HCT116 (cell line): ENCODE data around the gene KHNYN. TPM values are rescaled to one million over a fixed set of nuclear protein-coding genes. Genes with fewer than 3 reads are reported as not detected.

ENCODE experiments used
- ATAC-seq: fragments of 200-7000 bp; cut with Tn5 transposase; 2 replicates; pipeline ENCODE4 v1.9.1; 2020; ENCODE audit warnings: mild to moderate bottlenecking, moderate library complexity
- BruUV-seq: library from RNA; stranded (reverse); fragments of 400-500 nt; replicated peaks from 2 replicates; lab custom pipeline; 2021; lab: Mats Ljungman, UMichigan
- CTCF ChIA-PET: fragments of 300-600 bp; sonication (Branson Sonifier 250); formaldehyde crosslinking; loops from one replicate; lab custom pipeline; 2021; ENCODE audit warnings: antibody characterized with exemption; lab: Charles Lee
- POLR2A ChIA-PET: fragments of 300-600, 350-600 bp; sonication (Branson Sonifier 250); formaldehyde crosslinking; loops from one replicate; lab custom pipeline; 2021; ENCODE audit warnings: antibody characterized with exemption; lab: Charles Lee
- RAD21 ChIA-PET, 2 experiments: fragments of 300-600 bp; sonication (Branson Sonifier 250); formaldehyde crosslinking; loops; one replicate each; lab custom pipeline; 2023; ENCODE audit warnings: low total read pairs in 2 of 2; ENCODE audit not compliant: uncharacterized antibody in 2 of 2, unreplicated experiment in 2 of 2, low non-redundant PET in 1 of 2; lab: Charles Lee
- DNase-seq: peaks from one replicate; pipeline ENCODE4 v3.0.0-alpha.2; 2010; ENCODE audit warnings: low read depth, low spot score
- H2AFZ ChIP-seq: fragments of 200-600 bp; shearing (Covaris generic), sonication (generic); 2 replicates; pipeline ENCODE4 v1.6.1; 2017; ENCODE audit warnings: low read depth, mixed run types, mixed read lengths, antibody characterized with exemption, low read length; ENCODE audit not compliant: poor library complexity, severe bottlenecking
- H3K27ac ChIP-seq: 2 replicates; pipeline ENCODE4 v1.5.1; 2012; ENCODE audit warnings: low read depth, low read length
- H3K27me3 ChIP-seq: fragments of 200-600 bp; sonication (generic); 2 replicates; pipeline ENCODE4 v1.6.1; 2016; ENCODE audit warnings: mixed run types, low read length, mixed read lengths; ENCODE audit not compliant: insufficient read depth
- H3K36me3 ChIP-seq, 2 experiments: fragments of 200-500 bp in 1 of 2; fragments of 200-600 bp in 1 of 2; sonication (Bioruptor generic) in 1 of 2; sonication (generic) in 1 of 2; 2 replicates each; pipeline versions ENCODE4 v1.5.1 to v1.6.1; 2014 to 2016; ENCODE audit warnings: low read length in 2 of 2, inconsistent platforms in 1 of 2, mixed read lengths in 1 of 2, mixed run types in 1 of 2; ENCODE audit not compliant: insufficient read depth in 2 of 2, control insufficient read depth in 1 of 2
- H3K4me1 ChIP-seq, 2 experiments: fragments of 200-600 bp in 1 of 2; sonication (generic) in 1 of 2; 2 replicates each; pipeline versions ENCODE4 v1.5.1 to v1.6.1; 2012 to 2017; ENCODE audit warnings: low read length in 2 of 2, inconsistent platforms in 1 of 2, mild to moderate bottlenecking in 1 of 2, mixed read lengths in 1 of 2, mixed run types in 1 of 2, moderate library complexity in 1 of 2; ENCODE audit not compliant: insufficient read depth in 2 of 2, control insufficient read depth in 1 of 2
- H3K4me2 ChIP-seq: fragments of 200-600 bp; sonication (generic); 2 replicates; pipeline ENCODE4 v1.6.1; 2017; ENCODE audit warnings: mixed run types, low read length, mixed read lengths
- H3K4me3 ChIP-seq, 2 experiments: fragments of 200-600 bp in 1 of 2; sonication (generic) in 1 of 2; replicated peaks in 1 of 2; 2 replicates each; pipeline ENCODE4 v1.5.1; 2011 to 2016; ENCODE audit warnings: low read length in 2 of 2, control low read depth in 1 of 2, low read depth in 1 of 2, mild to moderate bottlenecking in 1 of 2, mixed read lengths in 1 of 2, mixed run types in 1 of 2
- H3K79me2 ChIP-seq: fragments of 200-600 bp; sonication (generic); 2 replicates; pipeline ENCODE4 v1.6.1; 2017; ENCODE audit warnings: mild to moderate bottlenecking, mixed run types, low read length, moderate library complexity, mixed read lengths; ENCODE audit not compliant: insufficient read depth
- H3K9ac ChIP-seq: fragments of 200-600 bp; sonication (generic); 2 replicates; pipeline ENCODE4 v1.6.1; 2016; ENCODE audit warnings: low read length, mixed read lengths
- H3K9me2 ChIP-seq: fragments of 200-600 bp; sonication (generic), shearing (Covaris generic); 2 replicates; pipeline ENCODE4 v1.6.1; 2017; ENCODE audit warnings: mixed run types, mild to moderate bottlenecking, moderate library complexity; ENCODE audit not compliant: insufficient read depth
- H3K9me3 ChIP-seq, 2 experiments: fragments of 200-500 bp in 1 of 2; fragments of 200-600 bp in 1 of 2; sonication (Bioruptor generic) in 1 of 2; sonication (generic) in 1 of 2; 2 replicates each; pipeline ENCODE4 v1.6.1; 2014 to 2017; ENCODE audit warnings: low read length in 2 of 2, mixed read lengths in 2 of 2, inconsistent platforms in 1 of 2, low read depth in 1 of 2, mild to moderate bottlenecking in 1 of 2, mixed run types in 1 of 2, moderate library complexity in 1 of 2; ENCODE audit not compliant: control insufficient read depth in 1 of 2, insufficient read depth in 1 of 2
- H4K20me1 ChIP-seq: fragments of 200-600 bp; sonication (generic), shearing (Covaris generic); 2 replicates; pipeline ENCODE4 v1.6.1; 2017; ENCODE audit warnings: mixed run types, mild to moderate bottlenecking, moderate library complexity; ENCODE audit not compliant: insufficient read depth
- CBX3 ChIP-seq: IDR thresholded peaks from 2 replicates; pipeline ENCODE4 v1.6.1; 2012; ENCODE audit warnings: low read depth
- CTCF ChIP-seq, 3 experiments: fragments of 200-600 bp in 1 of 3; sonication (generic) in 1 of 3; IDR thresholded peaks in 2 of 3; conservative IDR thresholded peaks in 1 of 3; 2 replicates each; pipeline ENCODE4 v1.5.1; 2012 to 2017; ENCODE audit warnings: low read depth in 2 of 3, low read length in 2 of 3, antibody characterized with exemption in 1 of 3, borderline replicate concordance in 1 of 3, control low read depth in 1 of 3, mild to moderate bottlenecking in 1 of 3, mixed read lengths in 1 of 3, mixed run types in 1 of 3, moderate library complexity in 1 of 3; ENCODE audit not compliant: insufficient read depth in 1 of 3
- FOSL1 ChIP-seq: IDR thresholded peaks from 2 replicates; pipeline ENCODE4 v1.6.1; 2012; ENCODE audit warnings: low read depth
- MAX ChIP-seq: IDR thresholded peaks from 2 replicates; pipeline ENCODE4 v1.6.1; 2012
- POLR2AphosphoS5 ChIP-seq: IDR thresholded peaks from 2 replicates; pipeline ENCODE4 v1.6.1; 2011; ENCODE audit warnings: mild to moderate bottlenecking, low read depth, low read length, moderate library complexity
- SIN3A ChIP-seq: IDR thresholded peaks from 2 replicates; pipeline ENCODE4 v1.6.1; 2012; ENCODE audit warnings: low read depth
- SRF ChIP-seq: IDR thresholded peaks from 2 replicates; pipeline ENCODE4 v1.6.1; 2012; ENCODE audit warnings: low read depth
- intact Hi-C: fragments of 100-400 bp; cut with micrococcal nuclease; formaldehyde crosslinking; loops from 2 replicates; pipeline ENCODE4 v1.10.0; 2022
- total RNA-seq: library from RNA; stranded (reverse); gene quantifications from one replicate; pipeline ENCODE4 v1.2.1, GENCODE V29; 2021; ENCODE audit not compliant: unreplicated experiment
- TF ChIP-seq, protein P1 (sequence below): IDR thresholded peaks from 2 replicates; pipeline ENCODE4 v1.6.1; 2011; ENCODE audit warnings: mild to moderate bottlenecking, low read length, moderate library complexity; ENCODE audit not compliant: insufficient replicate concordance; ENCODE audit errors: extremely low read depth
- TF ChIP-seq, protein P2 (sequence below): IDR thresholded peaks from 2 replicates; pipeline ENCODE4 v1.6.1; 2012; ENCODE audit warnings: low read depth
- TF ChIP-seq, protein P3 (sequence below): IDR thresholded peaks from 2 replicates; pipeline ENCODE4 v1.6.1; 2012

The KHNYN gene
- total RNA-seq, 1 experiment from 2014 or later, result 50.1 TPM

GRCh38 chr14:24439257-24439656 is 9.5 kb downstream of the KHNYN start:
- CTCF ChIA-PET, result no interaction called here
- H3K4me2 ChIP-seq, result no peak overlapping the region
- H2AFZ ChIP-seq, result no peak overlapping the region
- ATAC-seq, result no peak
- no peaks in the 10 kb centered on the region for H3K9me3 ChIP-seq
- H3K27me3 ChIP-seq, result no peaks in the 10 kb centered on the region
- no peaks in the 10 kb centered on the region for H4K20me1 ChIP-seq
- no peak overlapping the region for H3K9ac ChIP-seq
- POLR2A ChIA-PET, result interaction anchor here (3.2 kb wide), 1 partner anchor 8 kb away, joined by 31 read pairs; the partner anchor contains the start of genes CBLN3 and KHNYN
- RAD21 ChIA-PET, result no interaction called here
- peaks cover 26% of the 10 kb centered on the region for H3K79me2 ChIP-seq
- H3K27ac ChIP-seq, result no peak overlapping the region
- DNase-seq, result no peak
- intact Hi-C loops, result loop anchor here (10.0 kb wide), 1 partner anchor 224 kb away; the partner anchor contains the start of genes CHMP4A and MDP1
- TF ChIP-seq, protein P1, sequence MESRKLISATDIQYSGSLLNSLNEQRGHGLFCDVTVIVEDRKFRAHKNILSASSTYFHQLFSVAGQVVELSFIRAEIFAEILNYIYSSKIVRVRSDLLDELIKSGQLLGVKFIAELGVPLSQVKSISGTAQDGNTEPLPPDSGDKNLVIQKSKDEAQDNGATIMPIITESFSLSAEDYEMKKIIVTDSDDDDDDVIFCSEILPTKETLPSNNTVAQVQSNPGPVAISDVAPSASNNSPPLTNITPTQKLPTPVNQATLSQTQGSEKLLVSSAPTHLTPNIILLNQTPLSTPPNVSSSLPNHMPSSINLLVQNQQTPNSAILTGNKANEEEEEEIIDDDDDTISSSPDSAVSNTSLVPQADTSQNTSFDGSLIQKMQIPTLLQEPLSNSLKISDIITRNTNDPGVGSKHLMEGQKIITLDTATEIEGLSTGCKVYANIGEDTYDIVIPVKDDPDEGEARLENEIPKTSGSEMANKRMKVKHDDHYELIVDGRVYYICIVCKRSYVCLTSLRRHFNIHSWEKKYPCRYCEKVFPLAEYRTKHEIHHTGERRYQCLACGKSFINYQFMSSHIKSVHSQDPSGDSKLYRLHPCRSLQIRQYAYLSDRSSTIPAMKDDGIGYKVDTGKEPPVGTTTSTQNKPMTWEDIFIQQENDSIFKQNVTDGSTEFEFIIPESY, result no peak
- TF ChIP-seq MAX, result no peak
- no peak for TF ChIP-seq SIN3A
- TF ChIP-seq SRF, result no peak
- TF ChIP-seq, protein P2, sequence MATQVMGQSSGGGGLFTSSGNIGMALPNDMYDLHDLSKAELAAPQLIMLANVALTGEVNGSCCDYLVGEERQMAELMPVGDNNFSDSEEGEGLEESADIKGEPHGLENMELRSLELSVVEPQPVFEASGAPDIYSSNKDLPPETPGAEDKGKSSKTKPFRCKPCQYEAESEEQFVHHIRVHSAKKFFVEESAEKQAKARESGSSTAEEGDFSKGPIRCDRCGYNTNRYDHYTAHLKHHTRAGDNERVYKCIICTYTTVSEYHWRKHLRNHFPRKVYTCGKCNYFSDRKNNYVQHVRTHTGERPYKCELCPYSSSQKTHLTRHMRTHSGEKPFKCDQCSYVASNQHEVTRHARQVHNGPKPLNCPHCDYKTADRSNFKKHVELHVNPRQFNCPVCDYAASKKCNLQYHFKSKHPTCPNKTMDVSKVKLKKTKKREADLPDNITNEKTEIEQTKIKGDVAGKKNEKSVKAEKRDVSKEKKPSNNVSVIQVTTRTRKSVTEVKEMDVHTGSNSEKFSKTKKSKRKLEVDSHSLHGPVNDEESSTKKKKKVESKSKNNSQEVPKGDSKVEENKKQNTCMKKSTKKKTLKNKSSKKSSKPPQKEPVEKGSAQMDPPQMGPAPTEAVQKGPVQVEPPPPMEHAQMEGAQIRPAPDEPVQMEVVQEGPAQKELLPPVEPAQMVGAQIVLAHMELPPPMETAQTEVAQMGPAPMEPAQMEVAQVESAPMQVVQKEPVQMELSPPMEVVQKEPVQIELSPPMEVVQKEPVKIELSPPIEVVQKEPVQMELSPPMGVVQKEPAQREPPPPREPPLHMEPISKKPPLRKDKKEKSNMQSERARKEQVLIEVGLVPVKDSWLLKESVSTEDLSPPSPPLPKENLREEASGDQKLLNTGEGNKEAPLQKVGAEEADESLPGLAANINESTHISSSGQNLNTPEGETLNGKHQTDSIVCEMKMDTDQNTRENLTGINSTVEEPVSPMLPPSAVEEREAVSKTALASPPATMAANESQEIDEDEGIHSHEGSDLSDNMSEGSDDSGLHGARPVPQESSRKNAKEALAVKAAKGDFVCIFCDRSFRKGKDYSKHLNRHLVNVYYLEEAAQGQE, result no peak
- no peak for TF ChIP-seq CTCF (IDR thresholded peaks at IDR 0.05 in 2 of 3, conservative IDR thresholded peaks at IDR 0.05 in 1 of 3; ENCODE audit: borderline replicate concordance in 1 of 3, insufficient read depth in 1 of 3, low read depth in 2 of 3, low read length in 2 of 3)
- no peak for TF ChIP-seq CBX3
- TF ChIP-seq, protein P3, sequence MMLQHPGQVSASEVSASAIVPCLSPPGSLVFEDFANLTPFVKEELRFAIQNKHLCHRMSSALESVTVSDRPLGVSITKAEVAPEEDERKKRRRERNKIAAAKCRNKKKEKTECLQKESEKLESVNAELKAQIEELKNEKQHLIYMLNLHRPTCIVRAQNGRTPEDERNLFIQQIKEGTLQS, result no peak
- no peak for TF ChIP-seq FOSL1
- no peak for TF ChIP-seq POLR2AphosphoS5
- peaks cover 5 to 17% of the 10 kb centered on the region in 2 experiments; a peak in 3 of 4 replicates for H3K4me1 ChIP-seq
- H3K4me3 ChIP-seq, result no peak overlapping the region
- no peaks in the 10 kb centered on the region for H3K9me2 ChIP-seq
- H3K36me3 ChIP-seq, result peaks cover 12 to 29% of the 10 kb centered on the region in 2 experiments; a peak in 3 of 4 replicates
- no TSS peak for BruUV-seq
